VCaP (cell line): Measurements from ENCODE around the gene PPP2R3B.

Experiments used
- H3K27ac ChIP-seq: fragments of 450-650 bp; 2 replicates; pipeline ENCODE4 v1.5.1; 2017
- CTCF ChIP-seq: fragments of 450-650 bp; conservative IDR thresholded peaks from 2 replicates; pipeline ENCODE4 v1.5.1; 2017; ENCODE audit warnings: mild to moderate bottlenecking, moderate library complexity

Gene PPP2R3B

GRCh38 chrX:344371-344901, 42.3 kb downstream of the PPP2R3B start:
- H3K27ac ChIP-seq: no peak overlapping the region
- TF ChIP-seq CTCF: no peak

- no peak for TF ChIP-seq CTCF
- no peak overlapping the region for H3K27ac ChIP-seq
Measured at GRCh38 chrX:341541-342101, 45.1 kb downstream of the PPP2R3B start.

GRCh38 chrX:340641-341423, 45.9 kb downstream of the PPP2R3B start:
- H3K27ac ChIP-seq: no peak overlapping the region
- TF ChIP-seq CTCF: no peak

GRCh38 chrX:340121-340520, 46.6 kb downstream of the PPP2R3B start:
- H3K27ac ChIP-seq: no peak overlapping the region
- TF ChIP-seq CTCF: no peak

- TF ChIP-seq CTCF: no peak
- H3K27ac ChIP-seq: no peak overlapping the region
Measured at GRCh38 chrX:338836-339400, 47.8 kb downstream of the PPP2R3B start.

- no peak overlapping the region for H3K27ac ChIP-seq
- TF ChIP-seq CTCF: no peak
Measured at GRCh38 chrX:338281-338835, 48.3 kb downstream of the PPP2R3B start.

- no peak overlapping the region for H3K27ac ChIP-seq
- no peak for TF ChIP-seq CTCF
Measured at GRCh38 chrX:337331-337831, 49.3 kb downstream of the PPP2R3B start.
